Choroid plexus epithelial cell (primary cell): ENCODE results near the gene DBNL.

Experiments used
- DNase-seq: peaks from one replicate; pipeline ENCODE4 v3.0.0-alpha.2; 2010; ENCODE audit warnings: low read depth
- H3K4me3 ChIP-seq: 2 replicates; pipeline ENCODE4 v1.5.1; 2011; ENCODE audit warnings: low read depth, mild to moderate bottlenecking, control low read depth, low read length, moderate library complexity
- CTCF ChIP-seq: conservative IDR thresholded peaks from 2 replicates; pipeline ENCODE4 v1.5.1; 2011; ENCODE audit warnings: low read depth, mild to moderate bottlenecking, control low read depth, inconsistent platforms, low read length, moderate library complexity

Gene DBNL

DNA sequence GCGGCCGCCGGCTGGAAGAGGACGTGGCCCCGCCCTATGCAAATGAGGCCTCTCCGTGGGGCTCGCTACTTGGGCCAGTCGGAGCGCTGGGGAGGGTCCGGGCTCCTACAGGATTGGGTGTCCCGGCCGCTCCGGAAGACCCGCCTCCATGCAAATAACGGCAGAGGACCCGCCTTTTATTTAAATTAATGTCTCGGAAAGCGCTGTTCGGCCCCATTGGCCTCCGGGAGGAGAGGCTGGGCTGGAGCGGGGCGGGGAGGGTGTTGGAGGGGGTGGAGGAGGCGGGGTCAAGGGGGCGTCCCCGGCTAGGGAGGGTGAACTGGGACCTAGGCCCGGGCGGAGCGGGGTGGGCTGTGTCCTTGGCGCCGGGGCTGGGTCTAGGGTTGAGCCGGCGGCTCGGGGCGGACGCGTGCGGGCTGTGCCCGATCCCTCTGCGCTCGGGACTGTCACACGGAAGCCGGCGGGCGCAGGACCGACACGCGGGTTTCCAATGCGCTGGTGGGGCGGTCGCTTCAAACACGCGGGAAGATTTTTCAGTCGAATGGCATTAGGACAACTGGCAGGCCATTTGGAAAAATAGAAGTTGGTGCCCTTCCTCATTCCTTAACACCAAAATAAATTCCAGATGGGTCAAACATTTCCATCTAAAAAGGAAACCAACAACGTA is 38.2 kb downstream of the DBNL start:
- DNase-seq, result peak; percentile 99
- H3K4me3 ChIP-seq, result peak overlapping the region; percentile 87
- TF ChIP-seq CTCF, result no peak

DNA sequence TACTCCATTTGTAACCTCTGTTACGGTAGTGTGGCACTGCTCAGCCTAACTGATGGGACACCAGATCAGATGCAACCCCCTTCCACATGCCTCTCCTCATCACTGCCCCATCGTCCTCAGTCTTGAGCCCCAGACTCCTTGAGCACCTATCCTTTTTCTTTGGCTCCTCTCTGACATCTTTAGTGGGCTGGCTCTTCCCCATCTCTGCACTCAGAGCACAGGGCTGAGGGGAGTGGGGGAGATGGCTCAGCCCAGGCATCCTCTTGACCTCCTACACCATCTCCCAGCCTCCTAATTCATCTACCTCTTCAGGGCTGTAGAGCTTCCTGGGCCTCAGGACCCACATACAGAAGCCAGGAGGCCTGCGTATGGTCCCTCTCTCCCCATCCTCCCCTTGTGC is 39.3 kb downstream of the DBNL start:
- DNase-seq, result no peak
- H3K4me3 ChIP-seq, result no peak overlapping the region
- no peak for TF ChIP-seq CTCF

DNA sequence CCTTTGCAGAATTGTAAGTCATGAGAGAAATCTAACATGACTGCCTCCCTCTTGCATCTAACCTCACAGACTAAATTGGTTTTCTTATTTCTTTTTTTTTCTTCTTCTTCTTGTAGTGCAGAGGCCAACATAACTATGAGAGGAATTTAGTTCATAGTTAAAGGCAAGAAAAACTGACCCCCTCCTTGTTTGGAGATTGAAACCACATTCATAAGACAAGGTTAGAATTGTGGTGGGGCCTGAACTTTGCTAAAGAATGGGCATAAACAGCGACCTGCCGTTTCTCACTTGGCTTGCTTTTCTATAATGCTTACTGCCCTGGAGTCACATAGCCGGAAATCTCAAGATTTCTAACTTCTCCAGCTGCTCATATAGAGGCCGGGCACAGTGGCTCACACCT is 40.2 kb downstream of the DBNL start:
- H3K4me3 ChIP-seq, result no peak overlapping the region
- peak; percentile 88 for DNase-seq
- no peak for TF ChIP-seq CTCF

DNA sequence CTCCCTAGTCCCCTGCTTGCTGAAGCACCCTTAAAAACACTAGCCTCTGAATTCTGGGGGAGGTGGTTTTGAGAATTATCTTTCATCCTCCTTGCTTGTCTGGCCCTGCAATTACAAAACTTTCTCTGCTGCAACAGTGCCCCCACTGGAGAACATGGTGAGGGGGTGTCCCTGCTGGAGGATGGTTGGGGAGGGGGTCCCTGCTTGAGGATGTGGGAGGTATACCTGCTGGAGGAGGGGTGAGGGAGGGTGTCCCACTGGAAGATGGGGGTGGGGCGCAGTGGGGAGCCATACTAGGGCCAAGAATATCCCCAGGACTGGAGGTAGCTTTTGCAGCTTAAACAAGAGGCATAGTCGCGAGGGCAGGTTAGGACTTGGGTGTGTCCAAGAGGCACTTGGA is 41.0 kb downstream of the DBNL start:
- H3K4me3 ChIP-seq, result no peak overlapping the region
- no peak for DNase-seq

GRCh38 chr7:44086627-44087026 is 42.1 kb downstream of the DBNL start:
- no peak overlapping the region for H3K4me3 ChIP-seq
- no peak for DNase-seq
- TF ChIP-seq CTCF, result no peak

More for the DNA sequence above, 41.0 kb downstream of the DBNL start:
- peak; percentile 39 for TF ChIP-seq CTCF

DNA sequence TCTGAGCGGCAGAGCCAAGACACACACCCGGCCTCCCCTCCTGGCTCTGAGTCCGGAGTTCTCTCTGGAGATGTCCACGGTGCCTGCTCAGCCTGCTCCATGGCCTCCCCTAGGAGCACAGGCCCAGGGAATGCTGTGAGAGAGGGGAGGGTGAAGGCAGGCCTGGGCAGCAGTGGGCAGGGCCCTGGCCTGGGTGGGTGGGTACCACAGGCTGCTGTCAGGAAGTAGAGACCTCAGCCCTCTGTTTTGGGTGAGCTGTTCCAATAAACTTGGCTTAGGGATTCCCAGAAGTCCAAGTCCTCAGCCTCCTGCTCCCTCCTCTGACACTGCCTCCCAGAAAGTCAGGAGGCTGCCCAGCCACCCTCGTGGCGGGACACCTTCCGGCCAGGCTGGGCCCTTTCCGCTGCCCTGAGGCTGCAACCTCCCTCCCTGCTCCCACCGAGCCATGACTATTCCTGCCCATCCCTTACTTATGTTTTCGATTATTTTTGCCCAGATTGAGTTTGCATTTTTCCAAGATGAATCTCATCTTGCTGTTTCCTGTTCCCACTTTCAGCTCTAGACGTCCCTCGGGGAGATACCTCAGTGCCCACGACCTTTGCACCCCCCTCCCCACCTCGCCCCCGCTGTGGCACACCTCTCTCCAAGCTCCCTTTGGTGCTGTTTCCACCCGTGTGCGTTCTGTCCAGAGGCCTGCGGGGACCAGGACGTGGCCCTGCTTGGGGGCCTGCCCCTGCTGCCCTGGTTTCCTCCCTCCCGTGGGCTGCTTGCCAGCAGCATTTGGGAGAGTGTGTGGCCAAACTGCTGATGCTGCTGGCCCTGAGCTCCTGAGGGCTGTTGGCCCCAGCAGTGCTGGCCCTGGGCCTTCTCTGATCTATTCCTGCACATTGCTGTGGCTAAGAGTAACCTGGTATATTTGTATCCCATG is 43.7 kb downstream of the DBNL start:
- H3K4me3 ChIP-seq, result no peak overlapping the region
- DNase-seq, result peak; percentile 64
- TF ChIP-seq CTCF, result no peak
